ENCODE results near the gene TAF7.

Gene TAF7

GRCh38 chr5:141306630-141307029, 14.0 kb downstream of the TAF7 start:
- TF ChIP-seq EZH2phosphoT487 (IDR thresholded peaks at IDR 0.05; ENCODE audit: borderline replicate concordance) (no peak), CTCF (conservative IDR thresholded peaks at IDR 0.05; ENCODE audit: low read length) (no peak)
- H3K4me3 ChIP-seq (ENCODE audit: low read length, poor library complexity, severe bottlenecking) = no peak overlapping the region
- no peaks in the 10 kb centered on the region for H3K27me3 ChIP-seq (ENCODE audit: insufficient read depth, low read length, poor library complexity, severe bottlenecking)
- H3K4me1 ChIP-seq (ENCODE audit: insufficient read depth, low read length, poor library complexity, severe bottlenecking) = no peaks in the 10 kb centered on the region
- H4K20me1 ChIP-seq (ENCODE audit: insufficient read depth, low read length, poor library complexity, severe bottlenecking) = no peaks in the 10 kb centered on the region
- no peak overlapping the region for H3K9ac ChIP-seq (ENCODE audit: low read depth, low read length, poor library complexity, severe bottlenecking)
- H3K9me3 ChIP-seq (ENCODE audit: insufficient read depth, low read depth, low read length) = no peaks in the 10 kb centered on the region; the same call in 1 of the 2 replicates
- H3K79me2 ChIP-seq (ENCODE audit: insufficient read depth, low read length) = no peaks in the 10 kb centered on the region
- H3K9me2 ChIP-seq (replicated peaks; ENCODE audit: low read depth, low read length) = no peaks in the 10 kb centered on the region
- no peaks in the 10 kb centered on the region for H3F3A ChIP-seq (ENCODE audit: low read depth)
- no peak overlapping the region for H3K4me2 ChIP-seq (ENCODE audit: low read depth, low read length, poor library complexity, severe bottlenecking)
- H2AFZ ChIP-seq (ENCODE audit: low read length) = no peak overlapping the region
- H3K36me3 ChIP-seq (ENCODE audit: insufficient read depth, low read length) = no peaks in the 10 kb centered on the region

- Histone ChIP-seq H3K27me3 (ENCODE audit: insufficient read depth, low read length, poor library complexity, severe bottlenecking) (no peaks in the 10 kb centered on the region), H3K36me3 (ENCODE audit: insufficient read depth, low read length) (no peaks in the 10 kb centered on the region), H3K9me3 (ENCODE audit: insufficient read depth, low read depth, low read length) (no peaks in the 10 kb centered on the region; the same call in 1 of the 2 replicates), H3F3A (ENCODE audit: low read depth) (no peaks in the 10 kb centered on the region), H3K4me1 (ENCODE audit: insufficient read depth, low read length, poor library complexity, severe bottlenecking) (no peaks in the 10 kb centered on the region), H3K9ac (ENCODE audit: low read depth, low read length, poor library complexity, severe bottlenecking) (no peak within 1 kb of the TSS), H4K20me1 (ENCODE audit: insufficient read depth, low read length, poor library complexity, severe bottlenecking) (no peaks in the 10 kb centered on the region), H3K79me2 (ENCODE audit: insufficient read depth, low read length) (no peaks in the 10 kb centered on the region), H2AFZ (ENCODE audit: low read length) (no peak within 1 kb of the TSS), H3K4me3 (ENCODE audit: low read length, poor library complexity, severe bottlenecking) (no peak within 1 kb of the TSS), H3K4me2 (ENCODE audit: low read depth, low read length, poor library complexity, severe bottlenecking) (no peak within 1 kb of the TSS), H3K9me2 (replicated peaks; ENCODE audit: low read depth, low read length) (no peaks in the 10 kb centered on the region)
- no peak for TF ChIP-seq EZH2phosphoT487 (IDR thresholded peaks at IDR 0.05; ENCODE audit: borderline replicate concordance)
- no peak for TF ChIP-seq CTCF (conservative IDR thresholded peaks at IDR 0.05; ENCODE audit: low read length)
These were observed 16.8 kb downstream of the TAF7 start, which contains the start of gene SLC25A2 for GRCh38 chr5:141303756-141304155. TSS of gene SLC25A2 (minus strand) at chr5:141304049. CDS start at chr5:141303865, 184 bp downstream.

GRCh38 chr5:141298376-141298775, 22.2 kb downstream of the TAF7 start:
- H3K4me3 ChIP-seq (ENCODE audit: low read length, poor library complexity, severe bottlenecking) = no peak overlapping the region
- H3K36me3 ChIP-seq (ENCODE audit: insufficient read depth, low read length) = no peaks in the 10 kb centered on the region
- no peaks in the 10 kb centered on the region for H3K9me3 ChIP-seq (ENCODE audit: insufficient read depth, low read depth, low read length)
- TF ChIP-seq EZH2phosphoT487 (IDR thresholded peaks at IDR 0.05; ENCODE audit: borderline replicate concordance) (no peak), CTCF (conservative IDR thresholded peaks at IDR 0.05; ENCODE audit: low read length) (no peak)
- H3K9ac ChIP-seq (ENCODE audit: low read depth, low read length, poor library complexity, severe bottlenecking) = no peak overlapping the region
- no peak overlapping the region for H2AFZ ChIP-seq (ENCODE audit: low read length)
- H3K27me3 ChIP-seq (ENCODE audit: insufficient read depth, low read length, poor library complexity, severe bottlenecking) = no peaks in the 10 kb centered on the region
- no peaks in the 10 kb centered on the region for H3K9me2 ChIP-seq (replicated peaks; ENCODE audit: low read depth, low read length)
- H3K4me2 ChIP-seq (ENCODE audit: low read depth, low read length, poor library complexity, severe bottlenecking) = no peak overlapping the region
- no peaks in the 10 kb centered on the region for H3F3A ChIP-seq (ENCODE audit: low read depth)
- no peaks in the 10 kb centered on the region for H3K4me1 ChIP-seq (ENCODE audit: insufficient read depth, low read length, poor library complexity, severe bottlenecking)
- no peaks in the 10 kb centered on the region for H3K79me2 ChIP-seq (ENCODE audit: insufficient read depth, low read length)
- no peaks in the 10 kb centered on the region for H4K20me1 ChIP-seq (ENCODE audit: insufficient read depth, low read length, poor library complexity, severe bottlenecking)

Measured in Loucy (cell line).